Omental fat pad (tissue), 4 donors: ENCODE results near the gene GLDC. TPM values are rescaled to one million over a fixed set of nuclear protein-coding genes. Genes with fewer than 3 reads are reported as not detected.

Experiments used
- ATAC-seq: fragments of 150-250 bp; one replicate; pipeline ENCODE4 v1.9.1; 2016; ENCODE audit warnings: mild to moderate bottlenecking, moderate library complexity; ENCODE audit not compliant: low FRiP score
- DNase-seq: peaks from one replicate; pipeline ENCODE4 v3.0.0-alpha.2; 2019; ENCODE audit warnings: low spot score
- CTCF ChIP-seq, 3 donors: fragments of 450-650 bp; IDR thresholded peaks; one replicate each; pipeline ENCODE4 v1.5.1; 2016 to 2017; ENCODE audit warnings: antibody characterized with exemption in 3 of 3, mild to moderate bottlenecking in 3 of 3, moderate library complexity in 2 of 3
- total RNA-seq, 4 donors: library from RNA; depleted of rRNA; stranded (reverse); fragments of >200 nt; gene quantifications; one replicate each; pipeline ENCODE4 v1.1.0, GENCODE V29; 2016

Gene GLDC
- total RNA-seq, 4 donors from 2014 or later = 0.13 to 1.7 (median 0.46) TPM; not detected in 1

DNA sequence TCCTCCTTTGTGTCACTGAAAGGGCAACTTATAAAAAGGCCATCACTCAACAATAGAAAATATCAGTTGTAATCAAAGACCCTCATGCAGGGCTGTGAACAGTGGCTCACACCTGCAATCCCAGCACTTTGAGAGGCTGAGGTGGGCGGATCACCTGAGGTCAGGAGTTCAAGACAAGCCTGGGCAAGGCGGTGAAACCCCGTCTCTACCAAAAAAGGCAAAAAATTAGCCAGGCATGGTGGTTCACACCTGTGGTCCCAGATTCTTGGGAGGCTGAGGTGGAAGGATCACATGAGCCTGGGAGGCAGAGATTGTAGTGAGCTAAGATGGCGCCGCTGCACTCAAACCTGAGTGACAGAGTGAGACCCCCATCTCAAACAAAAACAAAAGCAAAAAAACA lies 24.7 kb downstream of the GLDC start:
- ATAC-seq = no peak
- no peak for TF ChIP-seq CTCF (IDR thresholded peaks at IDR 0.05)
- no peak for DNase-seq

- DNase-seq (no peak), ATAC-seq (no peak)
- no peak for TF ChIP-seq CTCF (IDR thresholded peaks at IDR 0.05)
Observed at GRCh38 chr9:6620353-6620752, 25.2 kb downstream of the GLDC start.

DNA sequence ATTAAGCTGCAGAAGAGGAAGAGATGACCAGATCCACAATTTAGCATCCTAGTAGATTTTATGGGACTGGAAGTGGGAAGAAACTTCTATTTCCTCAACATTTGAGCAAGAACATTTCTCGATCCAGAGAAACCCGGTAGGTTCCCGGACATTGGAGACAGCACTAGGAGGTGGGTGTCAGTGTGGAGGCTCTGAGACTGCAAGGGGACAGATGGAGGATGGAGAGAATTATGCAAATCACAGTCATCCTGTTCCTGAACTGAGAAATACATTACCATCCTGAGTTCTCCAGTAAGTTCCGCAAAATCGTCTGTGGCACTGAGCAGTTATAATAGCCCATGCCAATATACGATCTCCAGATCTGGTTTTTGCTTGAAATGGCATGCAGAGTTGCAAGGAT lies 25.6 kb downstream of the GLDC start:
- no peak for TF ChIP-seq CTCF (IDR thresholded peaks at IDR 0.05)

GRCh38 chr9:6616951-6617602 lies 28.5 kb downstream of the GLDC start:
- no peak for DNase-seq
- ATAC-seq = no peak
- no peak for TF ChIP-seq CTCF (IDR thresholded peaks at IDR 0.05)

More for the DNA sequence above, 25.6 kb downstream of the GLDC start:
- ATAC-seq (no peak), DNase-seq (no peak)

- no peak for DNase-seq
- TF ChIP-seq CTCF (IDR thresholded peaks at IDR 0.05) = no peak
- ATAC-seq = no peak
Observed at GRCh38 chr9:6614489-6614888, 31.0 kb downstream of the GLDC start.

DNA sequence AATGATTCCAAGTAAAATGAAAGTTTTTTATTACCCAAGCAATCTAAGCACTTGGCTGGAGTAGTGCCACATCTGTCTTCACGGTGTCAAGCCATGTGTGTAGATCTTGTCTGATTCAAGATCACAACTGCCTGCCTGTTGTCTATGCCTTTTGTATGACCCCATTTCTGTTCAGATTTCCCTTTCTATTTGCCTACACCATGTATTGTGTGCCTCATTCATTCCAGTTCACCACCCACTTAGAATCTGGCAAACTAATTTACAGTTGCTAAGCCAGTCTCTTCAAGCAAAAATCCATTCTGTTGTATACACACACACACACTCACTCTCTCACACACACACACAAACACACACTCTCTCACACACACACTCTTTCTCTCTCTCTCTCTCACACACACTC lies 33.7 kb downstream of the GLDC start:
- ATAC-seq = no peak
- TF ChIP-seq CTCF (IDR thresholded peaks at IDR 0.05) = no peak

DNA sequence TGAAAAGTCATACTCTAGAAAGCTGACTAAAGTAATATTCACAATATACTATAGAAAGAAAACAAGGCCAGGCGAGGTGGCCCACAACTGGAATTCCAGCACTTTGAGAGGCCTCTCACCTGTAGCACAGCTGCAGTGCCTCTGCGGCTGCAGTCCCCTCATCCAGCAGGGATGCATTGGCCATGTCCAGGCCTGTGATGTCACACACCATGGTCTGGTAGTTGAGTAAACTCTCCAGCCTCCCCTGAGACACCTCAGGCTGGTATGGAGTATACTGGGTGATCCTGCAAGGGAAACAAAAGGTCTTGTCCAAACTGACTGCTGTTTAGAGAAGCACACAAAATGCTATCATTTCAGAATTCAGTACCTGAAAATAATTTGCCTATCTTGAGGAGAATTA lies 35.5 kb downstream of the GLDC start:
- ATAC-seq = no peak
- no peak for DNase-seq
- TF ChIP-seq CTCF (IDR thresholded peaks at IDR 0.05) = no peak

More for the DNA sequence above, 33.7 kb downstream of the GLDC start:
- DNase-seq = no peak
